Endometrial microvascular endothelial cells (primary cell): ENCODE data around the gene MGAT4B. TPM values are rescaled to one million over a fixed set of nuclear protein-coding genes. Genes with fewer than 3 reads are reported as not detected.

ENCODE experiments used
- in situ Hi-C: cut with HindIII; loops from 2 replicates; pipeline ENCODE4 v1.10.0; 2017; ENCODE audit warnings: low sequenced_read_pairs, low pct_unique_long_range_greater_than_20kb; ENCODE audit errors: inconsistent ontology term
- total RNA-seq: library from RNA; depleted of rRNA; stranded (reverse); fragments of >200 nt; gene quantifications from one replicate; pipeline ENCODE4 v1.2.3, GENCODE V29; 2015; ENCODE audit errors: inconsistent ontology term

The MGAT4B gene
- total RNA-seq, 1 donor from 2014 or later, result 195 TPM

GRCh38 chr5:179815491-179816249, 9.0 kb upstream of the MGAT4B start:
- in situ Hi-C loops, result no loop called here

GRCh38 chr5:179814090-179814489, 7.4 kb upstream of the MGAT4B start:
- in situ Hi-C loops, result no loop called here

- in situ Hi-C loops, result no loop called here
Measured at GRCh38 chr5:179812997-179813607, 6.4 kb upstream of the MGAT4B start.

- in situ Hi-C loops, result no loop called here
Measured at GRCh38 chr5:179812135-179812825, 5.6 kb upstream of the MGAT4B start.

- in situ Hi-C loops, result no loop called here
Measured at GRCh38 chr5:179805529-179806249, 977 bp downstream of the MGAT4B start.

GRCh38 chr5:179805070-179805528, 1.6 kb downstream of the MGAT4B start:
- in situ Hi-C loops, result no loop called here

- in situ Hi-C loops, result no loop called here
Measured at GRCh38 chr5:179804555-179804947, 2.1 kb downstream of the MGAT4B start.

GRCh38 chr5:179803651-179804554, 2.8 kb downstream of the MGAT4B start:
- in situ Hi-C loops, result no loop called here

GRCh38 chr5:179802950-179803562, 3.6 kb downstream of the MGAT4B start:
- in situ Hi-C loops, result no loop called here

GRCh38 chr5:179802207-179802883, 4.3 kb downstream of the MGAT4B start:
- in situ Hi-C loops, result no loop called here

- in situ Hi-C loops, result no loop called here
Measured at GRCh38 chr5:179801304-179802206, 5.1 kb downstream of the MGAT4B start.

- in situ Hi-C loops, result no loop called here
Measured at GRCh38 chr5:179800696-179801201, 5.9 kb downstream of the MGAT4B start.

GRCh38 chr5:179800071-179800695, 6.5 kb downstream of the MGAT4B start:
- in situ Hi-C loops, result no loop called here

- in situ Hi-C loops, result no loop called here
Measured at GRCh38 chr5:179799644-179799973, 7.1 kb downstream of the MGAT4B start.

GRCh38 chr5:179798771-179799643, 7.7 kb downstream of the MGAT4B start:
- in situ Hi-C loops, result no loop called here
